ENCODE measurements around the gene GPR63.
"Not testable (repeated sequence)": the region's sequence is repeated elsewhere in the genome, so short reads cannot be mapped to it uniquely, and the experiment has no call there.

Gene GPR63, protein sequence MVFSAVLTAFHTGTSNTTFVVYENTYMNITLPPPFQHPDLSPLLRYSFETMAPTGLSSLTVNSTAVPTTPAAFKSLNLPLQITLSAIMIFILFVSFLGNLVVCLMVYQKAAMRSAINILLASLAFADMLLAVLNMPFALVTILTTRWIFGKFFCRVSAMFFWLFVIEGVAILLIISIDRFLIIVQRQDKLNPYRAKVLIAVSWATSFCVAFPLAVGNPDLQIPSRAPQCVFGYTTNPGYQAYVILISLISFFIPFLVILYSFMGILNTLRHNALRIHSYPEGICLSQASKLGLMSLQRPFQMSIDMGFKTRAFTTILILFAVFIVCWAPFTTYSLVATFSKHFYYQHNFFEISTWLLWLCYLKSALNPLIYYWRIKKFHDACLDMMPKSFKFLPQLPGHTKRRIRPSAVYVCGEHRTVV

DNA sequence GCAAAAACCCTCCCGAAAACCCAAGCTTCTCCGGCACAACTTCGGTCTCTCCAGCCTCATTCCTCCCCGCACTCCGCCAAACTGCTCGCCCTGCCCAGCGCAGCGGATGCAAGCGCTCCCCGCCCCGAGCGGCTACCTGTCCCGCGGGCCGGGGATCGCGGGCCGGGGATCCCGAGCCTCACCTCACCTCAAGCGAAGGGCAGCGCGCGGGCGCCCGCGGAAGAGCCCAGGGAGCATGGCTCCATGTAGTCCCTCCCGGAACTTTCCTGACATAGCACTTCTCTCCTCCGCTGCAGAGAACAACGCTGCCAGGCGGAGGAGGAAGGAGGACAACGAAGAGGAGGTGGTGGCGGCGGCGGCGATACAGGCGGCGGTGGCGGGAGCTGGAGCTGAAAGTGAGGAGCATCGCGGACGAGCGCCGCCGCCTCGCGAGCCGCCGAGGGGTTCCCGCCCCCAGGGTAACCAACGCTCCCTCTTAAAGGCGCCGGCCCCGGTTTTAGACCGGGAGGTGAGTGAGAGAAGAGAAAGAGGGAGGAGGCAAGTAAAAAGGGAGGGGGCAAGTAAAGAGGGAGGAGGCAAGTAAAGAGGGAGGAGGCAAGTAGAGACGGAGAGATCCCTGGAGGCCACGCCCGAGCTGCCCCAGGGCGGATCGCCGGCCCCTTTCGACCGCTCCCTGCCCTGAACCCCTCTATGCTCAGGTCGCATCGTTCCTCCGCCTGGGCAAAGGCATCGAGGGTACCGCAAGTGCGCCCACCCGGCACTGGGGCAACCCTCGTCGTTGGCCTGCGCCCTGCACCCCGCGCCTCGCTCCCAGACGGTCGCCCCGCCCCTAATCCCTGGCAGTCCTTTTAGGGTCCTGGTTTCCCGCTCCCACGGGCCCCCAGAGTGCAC lies at the start of gene GPR63:
Gene GPR63, minus strand, starts transcription at position 397 of the 891 bp plus-strand sequence. CDS start 37,746 bp downstream, outside the sequence.
- DNase-seq, result peak; percentile 86

DNA sequence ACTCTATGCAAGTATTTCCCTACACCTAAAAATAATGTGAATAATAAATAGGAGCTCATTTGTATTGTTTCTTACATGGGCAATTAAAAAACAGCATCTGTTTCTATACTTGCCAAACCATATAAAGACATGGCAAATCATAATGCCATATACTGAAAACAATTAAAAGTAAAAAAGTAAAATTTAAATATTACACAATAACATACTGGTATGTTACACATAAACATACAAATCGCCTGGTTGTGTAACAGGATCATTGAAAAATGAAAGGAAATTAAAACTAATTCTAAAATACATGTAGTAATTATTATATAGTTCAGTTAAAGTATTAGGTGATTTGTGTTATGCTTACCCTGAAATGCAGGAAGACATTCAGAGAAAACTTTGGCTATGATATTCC lies 49.2 kb upstream of the GPR63 start:
- no peak for DNase-seq

DNA sequence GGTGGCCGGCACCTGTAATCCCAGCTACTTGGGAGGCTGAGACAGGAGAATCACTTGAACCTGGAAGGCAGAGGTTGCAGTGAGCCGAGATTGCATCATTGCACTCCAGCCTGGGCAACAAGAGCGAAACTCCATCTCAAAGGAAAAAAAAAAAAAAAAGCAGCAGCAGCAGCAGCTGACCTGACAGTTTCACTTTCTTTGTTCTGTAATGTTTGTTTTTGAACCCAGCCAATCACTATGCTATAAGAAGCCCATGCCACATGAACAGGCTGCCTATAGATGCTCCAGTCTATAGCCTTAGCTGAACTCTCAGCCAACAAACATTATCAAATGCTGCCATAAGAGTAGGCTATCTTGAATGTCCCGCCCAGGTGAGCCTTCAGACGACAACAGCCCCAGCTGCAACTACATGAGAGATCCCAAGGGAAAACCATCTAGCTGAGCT lies 47.9 kb upstream of the GPR63 start:
- DNase-seq, result not testable (repeated sequence)

- no peak for DNase-seq
Observed at GRCh38 chr6:96878143-96878542, 40.9 kb upstream of the GPR63 start.

GRCh38 chr6:96876886-96877545 lies 39.7 kb upstream of the GPR63 start:
- no peak for DNase-seq

- no peak for DNase-seq
Observed at GRCh38 chr6:96872976-96873375, 35.7 kb upstream of the GPR63 start.

DNA sequence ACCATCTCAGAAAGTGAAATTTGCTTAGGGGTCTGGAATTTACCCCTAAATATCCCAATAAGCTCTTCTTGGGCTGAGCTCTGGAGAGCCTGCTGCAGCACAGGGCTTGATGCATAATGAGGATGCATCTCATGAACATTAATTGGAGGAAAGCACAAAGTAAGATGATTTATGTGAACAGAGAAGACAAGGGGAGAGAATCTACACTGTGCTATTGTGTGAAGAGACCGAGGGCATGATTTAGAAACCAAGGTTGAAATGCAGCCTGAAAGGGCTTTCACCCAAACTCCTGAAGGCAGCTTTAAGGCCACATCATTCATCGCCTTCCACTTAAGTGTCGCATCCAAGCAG lies 27.8 kb upstream of the GPR63 start:
- DNase-seq, result no peak

DNA sequence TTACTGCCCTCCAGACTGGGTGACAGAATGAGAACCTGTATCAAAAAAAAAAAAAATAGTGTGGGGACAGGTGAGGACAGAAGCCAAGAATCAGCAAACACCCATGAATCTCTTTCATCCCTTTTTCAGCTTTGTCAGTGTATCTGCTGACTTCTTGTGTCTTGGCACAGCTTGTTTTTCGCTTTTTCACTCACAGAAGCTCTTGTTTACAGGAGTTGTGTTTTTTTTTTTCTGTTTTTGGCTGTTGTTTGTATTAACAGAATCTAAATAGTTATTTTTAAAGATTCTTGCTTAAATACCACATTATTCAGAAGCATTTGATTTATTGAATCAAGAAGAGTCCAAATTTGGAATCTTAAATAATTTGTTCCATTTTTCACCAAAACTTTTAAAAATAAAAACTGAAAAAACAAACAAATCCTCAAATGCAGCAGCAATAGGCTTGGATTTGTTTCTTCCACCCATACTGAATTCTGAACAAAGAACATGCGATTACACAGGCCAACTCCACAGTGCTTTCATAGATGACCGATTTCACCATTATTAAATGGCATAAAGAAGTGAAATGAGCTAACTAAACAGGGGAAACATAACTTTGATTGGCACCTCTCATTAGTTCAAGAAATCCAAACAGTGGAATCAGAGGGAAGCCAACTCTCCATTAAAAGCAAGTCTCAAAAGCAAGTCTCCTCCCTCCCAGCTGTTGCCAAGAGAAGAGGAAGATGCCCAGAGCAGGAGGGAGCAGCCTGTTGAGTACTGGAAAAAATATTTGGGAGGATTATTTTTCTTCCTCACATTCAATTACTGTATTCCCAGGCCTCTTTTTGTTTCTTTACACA lies 27.2 kb upstream of the GPR63 start:
- DNase-seq, result peak; percentile 13

- no peak for DNase-seq
Observed at GRCh38 chr6:96862560-96862959, 25.3 kb upstream of the GPR63 start.

- no peak for DNase-seq
Observed at GRCh38 chr6:96861588-96861987, 24.3 kb upstream of the GPR63 start.

- DNase-seq, result no peak
Observed at GRCh38 chr6:96856856-96857255, 19.6 kb upstream of the GPR63 start.

DNA sequence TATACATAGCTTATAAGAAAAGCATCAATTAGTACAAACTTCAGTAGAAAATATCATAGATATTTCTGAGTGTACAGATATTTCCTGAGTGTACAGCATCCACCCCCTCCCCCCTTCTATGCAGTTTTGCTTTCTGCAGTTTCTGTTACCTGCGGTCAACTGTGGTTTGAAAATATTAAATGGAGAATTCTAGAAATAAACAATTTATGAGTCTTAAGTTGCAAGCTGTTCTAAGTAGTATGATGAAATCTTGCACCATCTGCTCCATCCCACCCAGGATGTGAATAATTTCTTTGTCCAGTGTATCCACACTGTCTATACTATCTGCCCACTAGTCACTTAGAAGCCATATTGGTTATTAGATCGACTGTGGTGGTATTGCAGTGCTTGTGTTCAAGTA lies 15.8 kb upstream of the GPR63 start:
- DNase-seq, result no peak

DNA sequence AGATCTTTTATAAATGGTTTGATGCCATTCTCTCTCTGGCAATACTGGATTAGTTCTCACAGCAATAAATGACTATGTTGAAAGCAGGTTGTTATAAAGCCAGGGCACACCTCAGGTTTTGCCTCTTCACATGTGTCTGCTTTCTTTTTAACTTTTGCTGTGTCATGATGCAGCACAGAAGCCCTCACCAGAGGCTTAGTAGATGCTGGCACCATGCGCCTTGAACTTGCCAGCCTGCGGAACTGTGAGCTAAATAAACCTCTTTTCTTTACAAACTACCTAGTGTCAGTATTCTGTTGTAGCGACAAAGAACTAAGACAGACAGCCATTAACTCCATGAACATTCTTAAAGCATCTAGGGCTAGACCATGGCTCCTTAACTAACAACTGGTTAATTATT lies 15.3 kb upstream of the GPR63 start:
- DNase-seq, result no peak

DNA sequence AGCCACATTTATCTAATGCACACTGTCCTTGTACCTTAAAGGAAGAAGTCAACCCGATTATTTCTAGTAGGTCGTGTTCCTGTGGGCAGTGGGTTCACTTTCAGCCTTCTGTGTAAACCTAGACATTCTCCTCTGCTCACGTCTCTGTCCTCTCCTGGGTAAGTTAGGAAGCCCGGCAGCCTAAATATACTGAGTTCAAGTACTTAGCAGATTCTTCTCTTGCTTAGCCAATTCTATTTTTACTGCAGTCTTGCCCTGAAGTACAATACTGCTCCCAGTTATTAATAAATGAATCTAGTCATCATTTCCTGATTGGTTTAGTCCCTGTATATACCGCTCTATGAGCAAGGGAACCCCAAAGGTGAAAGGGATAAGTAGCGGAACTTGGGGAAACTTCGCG lies 14.6 kb upstream of the GPR63 start:
- no peak for DNase-seq

DNA sequence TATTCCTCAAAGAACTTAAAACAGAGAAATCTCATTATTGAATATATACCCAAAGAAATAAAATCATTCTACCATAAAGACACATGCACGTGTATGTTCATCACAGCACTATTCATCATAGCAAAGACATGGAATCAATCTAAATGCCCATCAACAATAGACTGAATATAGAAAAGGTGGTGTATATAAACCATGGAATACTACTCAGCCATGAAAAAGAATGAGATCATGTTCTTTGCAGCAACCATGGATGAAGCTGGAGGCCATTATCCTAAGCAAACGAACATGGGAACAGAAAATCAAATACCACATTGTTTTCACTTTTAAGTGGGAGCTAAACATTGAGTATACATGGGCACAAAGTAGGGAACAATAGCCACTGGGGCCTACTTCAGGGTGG lies 12.3 kb upstream of the GPR63 start:
- DNase-seq, result no peak

- DNase-seq, result no peak
Observed at GRCh38 chr6:96844530-96844929, 7.3 kb upstream of the GPR63 start.

DNA sequence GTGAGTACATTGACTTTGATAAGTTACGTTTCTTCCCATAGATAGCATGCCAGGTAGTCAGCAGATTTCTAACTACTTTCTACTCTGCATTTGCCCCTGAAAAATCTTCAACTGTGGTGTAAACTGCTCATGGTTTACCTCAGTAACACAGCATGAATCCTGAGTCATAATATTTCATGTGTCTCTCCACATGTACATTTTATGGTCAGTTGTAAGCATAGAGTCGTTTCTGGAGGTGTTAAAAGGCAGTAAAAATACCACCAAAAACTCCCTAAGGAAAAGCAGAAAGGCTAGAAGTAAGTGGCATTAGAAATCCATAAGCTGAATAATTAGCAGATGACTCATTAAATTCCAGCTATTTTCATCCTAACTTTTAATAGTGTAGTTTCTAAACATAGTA lies 4.1 kb upstream of the GPR63 start:
- DNase-seq, result no peak

GRCh38 chr6:96836631-96837080 lies 621 bp downstream of the GPR63 start:
- DNase-seq, result peak; percentile 61

- no peak for DNase-seq
Observed at GRCh38 chr6:96834070-96834469, 3.2 kb downstream of the GPR63 start.

DNA sequence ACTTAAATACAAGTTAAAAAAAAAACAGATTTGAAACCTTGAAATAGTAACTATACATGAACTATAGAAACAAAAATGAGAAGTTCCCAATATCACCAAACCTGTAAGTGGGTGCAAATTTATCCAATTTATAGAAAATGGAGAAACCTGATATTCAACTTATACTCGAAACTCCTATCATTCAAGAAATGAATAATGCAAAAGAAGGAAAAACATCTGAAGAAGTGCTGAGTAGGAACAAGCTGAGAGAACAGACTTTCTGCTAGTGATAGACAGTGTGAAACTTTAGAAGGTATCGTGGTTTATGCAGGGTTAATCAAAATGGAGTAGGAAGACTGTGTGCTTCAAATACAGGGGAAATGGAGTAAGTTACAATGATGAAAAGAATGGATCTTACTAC lies 4.5 kb downstream of the GPR63 start:
- DNase-seq, result no peak

DNA sequence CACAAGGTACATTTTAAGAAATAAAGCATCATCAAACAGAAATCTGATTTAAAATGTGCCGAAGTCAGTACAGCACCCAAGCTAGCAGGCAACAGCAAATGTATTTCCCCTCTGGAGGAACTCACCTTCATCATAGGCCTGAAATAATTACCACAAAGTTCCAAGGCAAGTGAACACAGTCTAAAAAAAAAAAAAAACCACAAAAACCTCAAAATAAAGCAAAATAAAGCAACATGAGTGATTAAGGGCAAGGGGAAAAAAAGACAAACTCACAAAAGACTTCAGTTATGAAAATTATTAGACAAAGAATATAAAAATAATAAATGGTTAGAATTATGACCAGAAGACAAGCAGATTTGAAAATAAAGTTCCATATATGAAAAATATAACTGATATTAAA lies 10.4 kb downstream of the GPR63 start:
- no peak for DNase-seq

DNA sequence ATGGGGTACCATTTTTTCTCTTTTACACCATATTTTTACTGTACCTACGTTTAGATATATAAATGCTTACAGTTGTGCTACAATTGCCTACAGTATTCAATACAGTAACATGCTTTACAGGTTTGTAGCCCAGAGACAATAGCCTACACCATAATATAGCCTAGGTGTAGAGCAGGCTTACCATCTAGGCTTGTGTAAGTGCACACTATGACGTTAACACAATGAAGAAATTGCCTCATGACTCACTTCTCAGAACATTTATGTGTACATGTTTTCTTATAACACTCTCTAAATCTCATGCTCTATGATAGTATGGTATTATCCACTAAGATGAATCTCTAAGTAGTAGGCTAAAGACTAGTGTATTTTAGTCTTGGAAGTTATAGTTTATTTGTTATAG lies 13.5 kb downstream of the GPR63 start:
- DNase-seq, result no peak

DNA sequence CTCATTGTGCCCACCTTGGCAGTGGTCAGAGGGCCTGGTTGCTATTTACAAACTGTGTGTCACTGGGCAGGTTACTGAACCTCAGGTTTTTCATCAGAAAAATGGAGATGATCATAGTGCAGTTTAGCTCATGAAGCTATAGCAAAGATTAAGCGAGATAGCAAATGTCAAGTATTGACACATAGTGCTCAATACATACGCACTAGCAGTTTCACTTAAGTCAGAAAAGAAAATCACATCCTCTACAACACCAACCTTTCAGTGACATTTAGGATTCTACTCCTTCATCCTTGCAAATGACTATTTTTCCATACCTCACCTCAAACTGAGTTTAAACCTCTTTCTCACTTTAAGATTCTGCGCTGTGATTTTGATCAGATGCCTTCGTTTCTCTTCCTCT lies 16.2 kb downstream of the GPR63 start:
- no peak for DNase-seq
